IPS-18a (cell line): ENCODE measurements around the gene TRPV5.

Experiments
- H3K27ac ChIP-seq: one replicate; pipeline ENCODE4 v1.5.1; 2013; ENCODE audit warnings: low read length
- H3K27me3 ChIP-seq: one replicate; pipeline ENCODE4 v1.6.1; 2013; ENCODE audit warnings: mild to moderate bottlenecking, low read length; ENCODE audit not compliant: control insufficient read depth, insufficient read depth
- H3K36me3 ChIP-seq: one replicate; pipeline ENCODE4 v1.6.1; 2013; ENCODE audit warnings: low read depth, low read length; ENCODE audit not compliant: control insufficient read depth
- H3K4me1 ChIP-seq: one replicate; pipeline ENCODE4 v1.6.1; 2013; ENCODE audit warnings: low read depth, low read length; ENCODE audit not compliant: control insufficient read depth
- H3K4me3 ChIP-seq: one replicate; pipeline ENCODE4 v1.5.1; 2013; ENCODE audit warnings: low read length
- H3K9ac ChIP-seq: one replicate; pipeline ENCODE4 v1.6.1; 2013; ENCODE audit warnings: mild to moderate bottlenecking, low read length, moderate library complexity
- H3K9me3 ChIP-seq: one replicate; pipeline ENCODE4 v1.6.1; 2013; ENCODE audit warnings: low read depth, low read length; ENCODE audit not compliant: control insufficient read depth

TRPV5 gene

GRCh38 chr7:142883145-142883544, 50.4 kb downstream of the TRPV5 start:
- no peak overlapping the region for H3K9ac ChIP-seq

GRCh38 chr7:142882338-142882678, 51.2 kb downstream of the TRPV5 start:
- Histone ChIP-seq H3K27me3 (no peaks in the 10 kb centered on the region), H3K9me3 (no peaks in the 10 kb centered on the region), H3K4me1 (no peaks in the 10 kb centered on the region), H3K4me3 (no peak overlapping the region), H3K27ac (no peak overlapping the region), H3K9ac (no peak overlapping the region), H3K36me3 (no peaks in the 10 kb centered on the region)

More at GRCh38 chr7:142883145-142883544, 50.4 kb downstream of the TRPV5 start:
- no peak overlapping the region for H3K4me3 ChIP-seq
- H3K27me3 ChIP-seq, result no peaks in the 10 kb centered on the region
- no peaks in the 10 kb centered on the region for H3K36me3 ChIP-seq
- H3K27ac ChIP-seq, result no peak overlapping the region
- H3K4me1 ChIP-seq, result no peaks in the 10 kb centered on the region
- no peaks in the 10 kb centered on the region for H3K9me3 ChIP-seq

- no peak overlapping the region for H3K4me3 ChIP-seq
- H3K27me3 ChIP-seq, result no peaks in the 10 kb centered on the region
- no peaks in the 10 kb centered on the region for H3K4me1 ChIP-seq
- H3K9ac ChIP-seq, result no peak overlapping the region
- no peak overlapping the region for H3K27ac ChIP-seq
- H3K9me3 ChIP-seq, result no peaks in the 10 kb centered on the region
- H3K36me3 ChIP-seq, result no peaks in the 10 kb centered on the region
Observed at GRCh38 chr7:142881586-142882337, 51.8 kb downstream of the TRPV5 start.

- H3K4me1 ChIP-seq, result no peaks in the 10 kb centered on the region
- H3K27ac ChIP-seq, result no peak overlapping the region
- no peaks in the 10 kb centered on the region for H3K27me3 ChIP-seq
- no peak overlapping the region for H3K4me3 ChIP-seq
- H3K36me3 ChIP-seq, result no peaks in the 10 kb centered on the region
- H3K9ac ChIP-seq, result no peak overlapping the region
- no peaks in the 10 kb centered on the region for H3K9me3 ChIP-seq
Observed at GRCh38 chr7:142880876-142881505, 52.6 kb downstream of the TRPV5 start.

- H3K9ac ChIP-seq, result no peak overlapping the region
- no peaks in the 10 kb centered on the region for H3K36me3 ChIP-seq
- H3K27me3 ChIP-seq, result no peaks in the 10 kb centered on the region
- no peak overlapping the region for H3K27ac ChIP-seq
- no peaks in the 10 kb centered on the region for H3K4me1 ChIP-seq
- no peaks in the 10 kb centered on the region for H3K9me3 ChIP-seq
- no peak overlapping the region for H3K4me3 ChIP-seq
Observed at GRCh38 chr7:142879060-142879459, 54.5 kb downstream of the TRPV5 start.

GRCh38 chr7:142878315-142878714, 55.2 kb downstream of the TRPV5 start:
- no peak overlapping the region for H3K27ac ChIP-seq
- no peaks in the 10 kb centered on the region for H3K36me3 ChIP-seq
- no peaks in the 10 kb centered on the region for H3K4me1 ChIP-seq
- no peaks in the 10 kb centered on the region for H3K27me3 ChIP-seq
- H3K9me3 ChIP-seq, result no peaks in the 10 kb centered on the region
- no peak overlapping the region for H3K4me3 ChIP-seq
- no peak overlapping the region for H3K9ac ChIP-seq

GRCh38 chr7:142876991-142877910, 56.3 kb downstream of the TRPV5 start:
- no peaks in the 10 kb centered on the region for H3K27me3 ChIP-seq
- H3K9me3 ChIP-seq, result no peaks in the 10 kb centered on the region
- no peak overlapping the region for H3K27ac ChIP-seq
- H3K4me3 ChIP-seq, result no peak overlapping the region
- H3K36me3 ChIP-seq, result no peaks in the 10 kb centered on the region
- H3K9ac ChIP-seq, result no peak overlapping the region
- H3K4me1 ChIP-seq, result no peaks in the 10 kb centered on the region

GRCh38 chr7:142876236-142876960, 57.1 kb downstream of the TRPV5 start:
- H3K9me3 ChIP-seq, result no peaks in the 10 kb centered on the region
- no peak overlapping the region for H3K9ac ChIP-seq
- H3K27ac ChIP-seq, result no peak overlapping the region
- no peaks in the 10 kb centered on the region for H3K4me1 ChIP-seq
- H3K36me3 ChIP-seq, result no peaks in the 10 kb centered on the region
- H3K4me3 ChIP-seq, result no peak overlapping the region
- H3K27me3 ChIP-seq, result no peaks in the 10 kb centered on the region

GRCh38 chr7:142875456-142875855, 58.1 kb downstream of the TRPV5 start:
- Histone ChIP-seq H3K4me3 (no peak overlapping the region), H3K36me3 (no peaks in the 10 kb centered on the region), H3K27me3 (no peaks in the 10 kb centered on the region), H3K27ac (no peak overlapping the region), H3K9me3 (no peaks in the 10 kb centered on the region), H3K4me1 (no peaks in the 10 kb centered on the region), H3K9ac (no peak overlapping the region)

- Histone ChIP-seq H3K27ac (no peak overlapping the region), H3K4me3 (no peak overlapping the region), H3K9ac (no peak overlapping the region), H3K36me3 (no peaks in the 10 kb centered on the region), H3K4me1 (no peaks in the 10 kb centered on the region), H3K9me3 (no peaks in the 10 kb centered on the region), H3K27me3 (no peaks in the 10 kb centered on the region)
Observed at GRCh38 chr7:142874837-142875236, 58.7 kb downstream of the TRPV5 start.

- Histone ChIP-seq H3K9ac (no peak overlapping the region), H3K4me1 (no peaks in the 10 kb centered on the region), H3K36me3 (no peaks in the 10 kb centered on the region), H3K27ac (no peak overlapping the region), H3K4me3 (no peak overlapping the region), H3K27me3 (no peaks in the 10 kb centered on the region), H3K9me3 (no peaks in the 10 kb centered on the region)
Observed at GRCh38 chr7:142874409-142874808, 59.1 kb downstream of the TRPV5 start.
